K562 (cell line): ENCODE results near the gene ACTR3C. TPM values are rescaled to one million over a fixed set of nuclear protein-coding genes. Genes with fewer than 3 reads are reported as not detected.

Experiments used
- ATAC-seq: fragments of 200-7000 bp; cut with Tn5 transposase; 3 replicates; pipeline ENCODE4 v1.9.1; 2020; ENCODE audit warnings: moderate library complexity
- BruUV-seq: library from RNA; stranded (reverse); fragments of 400-500 nt; replicated peaks from 2 replicates; lab custom pipeline; 2021; lab: Mats Ljungman, UMichigan
- CTCF ChIA-PET: fragments of 300-600 bp; formaldehyde crosslinking; extraction: SDS; loops from one replicate; lab custom pipeline; 2021; ENCODE audit warnings: low intra/inter-chr PET ratio; lab: Yijun Ruan, JAX
- POLR2A ChIA-PET: fragments of 300-600, 350-650 bp; sonication (Branson Sonifier 250); formaldehyde crosslinking; extraction: SDS; loops from one replicate; lab custom pipeline; 2021; ENCODE audit warnings: antibody characterized with exemption, inconsistent platforms; lab: Yijun Ruan, JAX
- DNase-seq, 4 experiments: peaks; one replicate each; pipeline versions ENCODE4 v3.0.0 to v3.0.0-alpha.2; 2011 to 2018; ENCODE audit warnings: low spot score in 3 of 4, mixed read lengths in 3 of 4; ENCODE audit errors: extremely low read depth in 1 of 4
- FAIRE-seq: peaks from 2 replicates; lab custom pipeline; 2011; peaks lifted over from hg19 to GRCh38; lab: Jason Lieb, UNC
- H2AFZ ChIP-seq: 2 replicates; pipeline ENCODE4 v1.6.0; 2011; ENCODE audit warnings: low read depth, low read length, control low read depth, inconsistent platforms
- H3K27ac ChIP-seq: fragments of 200-600 bp; 3 replicates; pipeline ENCODE4 v1.8.0; 2011; ENCODE audit warnings: low read depth, mild to moderate bottlenecking, control low read depth, inconsistent platforms, low read length, moderate library complexity, mixed read lengths; ENCODE audit errors: extremely low read depth
- H3K27me3 ChIP-seq, 2 experiments: fragments of 300-600 bp in 1 of 2; 2 replicates in 1 of 2; 3 replicates in 1 of 2; pipeline versions ENCODE4 v1.6.0 to v1.8.0; 2011; ENCODE audit warnings: inconsistent platforms in 2 of 2, low read length in 2 of 2, mild to moderate bottlenecking in 1 of 2, mixed read lengths in 1 of 2, moderate library complexity in 1 of 2; ENCODE audit not compliant: control insufficient read depth in 2 of 2, insufficient read depth in 2 of 2
- H3K36me3 ChIP-seq: fragments of 300-600 bp; 3 replicates; pipeline ENCODE4 v1.8.0; 2011; ENCODE audit warnings: mild to moderate bottlenecking, low read length, inconsistent platforms; ENCODE audit not compliant: control insufficient read depth, insufficient read depth
- H3K4me1 ChIP-seq, 2 experiments: fragments of 200-600 bp in 1 of 2; replicated peaks in 1 of 2; 2 replicates in 1 of 2; 3 replicates in 1 of 2; pipeline versions ENCODE4 v1.5.1 to v1.8.0; 2011; ENCODE audit warnings: inconsistent platforms in 2 of 2, low read length in 2 of 2, mild to moderate bottlenecking in 1 of 2, mixed read lengths in 1 of 2, moderate library complexity in 1 of 2; ENCODE audit not compliant: control insufficient read depth in 2 of 2, insufficient read depth in 2 of 2
- H3K4me2 ChIP-seq: 2 replicates; pipeline ENCODE4 v1.6.1; 2011; ENCODE audit warnings: low read length, control low read depth, inconsistent platforms, mixed read lengths; ENCODE audit not compliant: insufficient read depth
- H3K4me3 ChIP-seq: fragments of 200-600 bp; sonication (generic), shearing (Covaris generic); 2 replicates; pipeline ENCODE4 v1.5.1; 2016; ENCODE audit warnings: control low read depth, inconsistent platforms
- H3K79me2 ChIP-seq: fragments of 200-600 bp; 3 replicates; pipeline ENCODE4 v1.8.0; 2011; ENCODE audit warnings: low read length, inconsistent platforms; ENCODE audit not compliant: control insufficient read depth, insufficient read depth
- H3K9ac ChIP-seq, 2 experiments: 2 replicates each; pipeline versions ENCODE4 v1.6.0 to v1.6.1; 2011; ENCODE audit warnings: low read depth in 2 of 2, low read length in 2 of 2, control low read depth in 1 of 2, inconsistent platforms in 1 of 2, mild to moderate bottlenecking in 1 of 2, mixed read lengths in 1 of 2; ENCODE audit not compliant: insufficient read depth in 1 of 2
- H3K9me1 ChIP-seq: one replicate; pipeline ENCODE4 v1.6.0; 2011; ENCODE audit warnings: inconsistent platforms, mild to moderate bottlenecking, low read length, moderate library complexity; ENCODE audit not compliant: control insufficient read depth, insufficient read depth
- H3K9me3 ChIP-seq: replicated peaks from 2 replicates; pipeline ENCODE4 v1.5.1; 2011; ENCODE audit warnings: low read depth, low read length, inconsistent platforms; ENCODE audit not compliant: control insufficient read depth, insufficient read depth
- H4K20me1 ChIP-seq: replicated peaks from 2 replicates; pipeline ENCODE4 v1.6.1; 2011; ENCODE audit warnings: low read length, inconsistent platforms, mixed read lengths; ENCODE audit not compliant: control insufficient read depth, insufficient read depth
- ATF4 ChIP-seq: fragments of 450-650 bp; formaldehyde crosslinking; IDR thresholded peaks from 2 replicates; pipeline ENCODE4 v1.4.0; 2022; ENCODE audit warnings: mild to moderate bottlenecking, moderate library complexity
- CEBPG ChIP-seq, 3 experiments: fragments of 200-800 bp in 1 of 3; sonication (Bioruptor generic) in 1 of 3; sonication (generic) in 1 of 3; formaldehyde crosslinking in 1 of 3; IDR thresholded peaks in 2 of 3; conservative IDR thresholded peaks in 1 of 3; 2 replicates each; pipeline versions ENCODE4 v1.6.1 to v1.8.0; 2016 to 2022; ENCODE audit warnings: missing compliant biosample characterization in 2 of 3, missing genetic modification characterization in 2 of 3, mild to moderate bottlenecking in 1 of 3, missing genetic modification reagents in 1 of 3
- CTCF ChIP-seq, 3 experiments: IDR thresholded peaks in 2 of 3; conservative IDR thresholded peaks in 1 of 3; 2 replicates each; pipeline ENCODE4 v1.5.1; 2011 to 2012; ENCODE audit warnings: low read length in 3 of 3, mild to moderate bottlenecking in 3 of 3, control low read depth in 2 of 3, improper control_type of control experiment in 1 of 3, inconsistent platforms in 1 of 3, low read depth in 1 of 3, mixed read lengths in 1 of 3, moderate library complexity in 1 of 3; ENCODE audit not compliant: insufficient read depth in 2 of 3
- GABPA ChIP-seq: fragments of 200-800 bp; sonication (Bioruptor generic); conservative IDR thresholded peaks from 2 replicates; pipeline ENCODE4 v1.6.1; 2016; ENCODE audit warnings: low read depth, missing genetic modification characterization, missing compliant biosample characterization
- GTF2B ChIP-seq: IDR thresholded peaks from 2 replicates; pipeline ENCODE4 v1.6.1; 2011; ENCODE audit not compliant: insufficient read length; ENCODE audit errors: extremely low read depth
- HMBOX1 ChIP-seq: sonication (generic); IDR thresholded peaks from 2 replicates; pipeline ENCODE4 v1.6.1; 2016
- KDM4B ChIP-seq, 2 experiments: fragments of 450-650 bp in 1 of 2; sonication (generic) in 1 of 2; IDR thresholded peaks; 2 replicates each; pipeline ENCODE4 v1.6.1; 2016 to 2017; ENCODE audit warnings: borderline replicate concordance in 2 of 2, antibody characterized with exemption in 1 of 2, low read depth in 1 of 2, mild to moderate bottlenecking in 1 of 2
- KLF6 ChIP-seq: fragments of 250-450 bp; sonication (Bioruptor Pico); IDR thresholded peaks from 2 replicates; pipeline ENCODE4 v1.4.0; 2020; ENCODE audit warnings: mild to moderate bottlenecking, moderate library complexity, borderline replicate concordance
- LARP7 ChIP-seq: fragments of 450-650 bp; IDR thresholded peaks from 2 replicates; pipeline ENCODE4 v1.6.1; 2016
- MAZ ChIP-seq, 2 experiments: fragments of 450-650 bp in 1 of 2; sonication (generic) in 1 of 2; formaldehyde crosslinking; IDR thresholded peaks in 1 of 2; conservative IDR thresholded peaks in 1 of 2; 2 replicates each; pipeline versions ENCODE4 v1.4.0 to v1.5.0; 2020; ENCODE audit warnings: mild to moderate bottlenecking in 1 of 2, missing genetic modification reagents in 1 of 2
- PRMT5 ChIP-seq: sonication (generic); formaldehyde crosslinking; IDR thresholded peaks from 2 replicates; pipeline ENCODE4 v1.5.0; 2020; ENCODE audit warnings: missing genetic modification reagents
- SP2 ChIP-seq: IDR thresholded peaks from 2 replicates; pipeline ENCODE4 v1.6.1; 2011; ENCODE audit warnings: mild to moderate bottlenecking, low read depth, low read length, moderate library complexity; ENCODE audit not compliant: poor library complexity, severe bottlenecking; ENCODE audit errors: extremely low read depth
- TOE1 ChIP-seq, 2 experiments: fragments of 450-650 bp in 1 of 2; sonication (generic) in 1 of 2; formaldehyde crosslinking in 1 of 2; IDR thresholded peaks; 2 replicates each; pipeline versions ENCODE4 v1.7.1 to v1.8.0; 2016 to 2022; ENCODE audit warnings: borderline replicate concordance in 2 of 2, mild to moderate bottlenecking in 2 of 2, antibody characterized with exemption in 1 of 2, inconsistent platforms in 1 of 2, low read depth in 1 of 2, missing genetic modification reagents in 1 of 2, moderate library complexity in 1 of 2
- ZFP30 ChIP-seq: fragments of 250-450 bp; sonication (Bioruptor Pico); IDR thresholded peaks from 2 replicates; pipeline ENCODE4 v1.8.0; 2022; ENCODE audit warnings: moderate library complexity, mild to moderate bottlenecking, inconsistent platforms, borderline replicate concordance
- ZNF3 ChIP-seq: fragments of 250-450 bp; sonication (Bioruptor Pico); IDR thresholded peaks from 2 replicates; pipeline ENCODE4 v1.5.0; 2021; ENCODE audit warnings: mild to moderate bottlenecking, moderate library complexity
- WGBS: fragments of 100-300 bp; shearing (Covaris generic); methylation state at CpG from one replicate; pipeline ENCODE4 v1.1.6; 2016; ENCODE audit warnings: low coverage, mixed read lengths; ENCODE audit not compliant: insufficient coverage; ENCODE audit errors: missing lambda C conversion rate; 5-methylcytosine and 5-hydroxymethylcytosine counted together
- in situ Hi-C: fragments of 300-500 bp; cut with MboI; formaldehyde crosslinking; loops from 4 replicates; pipeline ENCODE4 v1.15.0; 2018; ENCODE audit warnings: inconsistent platforms, mixed read lengths
- intact Hi-C: fragments of 100-400 bp; cut with micrococcal nuclease; formaldehyde crosslinking; loops from 2 replicates; pipeline ENCODE4 v1.14.2; 2022
- polyA plus RNA-seq, 8 experiments: library from polyadenylated mRNA; depleted of rRNA in 4 of 8; stranded (reverse) in 5 of 8; unstranded in 3 of 8; fragments of >200 nt; fragmentation: Nextera tagmentation in 2 of 8; fragmentation: Illumina TruSeq in 1 of 8; extraction: Ambion mirVana in 2 of 8; extraction: Trizol in 1 of 8; gene quantifications; 2 replicates each; pipeline versions ENCODE4 v1.2.1 to v1.2.3, GENCODE V29; 2011 to 2014; ENCODE audit warnings: inconsistent platforms in 1 of 8, missing spikeins in 1 of 8
- total RNA-seq, 7 experiments: library from RNA; depleted of rRNA in 6 of 7; stranded (reverse); fragments of >200 nt in 6 of 7; fragmentation: Illumina TruSeq in 2 of 7; extraction: Trizol in 2 of 7; gene quantifications; 2 replicates each; pipeline versions ENCODE4 v1.2.1 to v1.2.3, GENCODE V29; 2011 to 2021; ENCODE audit warnings: low replicate concordance in 1 of 7

The ACTR3C gene
- total and polyA plus RNA-seq, 9 of the 15 experiments (the other 6 are each of a cell fraction or from before 2014, with no cell fraction given) = 9.0 to 35.4 (median 13.3) TPM

- WGBS = 14% methylated on average over 1 of the region's 1 CpG
- Histone ChIP-seq H3K4me3 (no peak overlapping the region), H4K20me1 (no peaks in the 10 kb centered on the region), H3K4me1 (peaks cover 30 to 34% of the 10 kb centered on the region in 2 experiments; a peak in 4 of 5 replicates), H3K27me3 (no peaks in the 10 kb centered on the region; a peak in 1 of 5 replicates), H3K79me2 (no peaks in the 10 kb centered on the region), H2AFZ (peak overlapping the region; percentile 87), H3K4me2 (peak overlapping the region; percentile 22; the same call in 1 of the 2 replicates), H3K27ac (peak overlapping the region; percentile 11; the same call in 1 of the 3 replicates), H3K9me1 (peaks cover 5% of the 10 kb centered on the region), H3K9me3 (no peaks in the 10 kb centered on the region), H3K36me3 (no peaks in the 10 kb centered on the region), H3K9ac (0 out of 4 replicates have a peak overlapping the region, but pooled peaks of 1 of the 2 experiments have one; percentile 2)
- in situ Hi-C loops (no loop called here), intact Hi-C loops (loop anchor here (1.0 to 10.0 kb wide), 5 partner anchors 23 to 399 kb away; partner anchors contain the start of gene ZNF775)
- FAIRE-seq = no peak
- BruUV-seq = no TSS peak
- DNase-seq = no peak
- ATAC-seq = no peak
- CTCF ChIA-PET = interaction anchor here (1.6 kb wide), 1 partner anchor 65 kb away, joined by 16 read pairs; no protein-coding TSS in a partner anchor
- POLR2A ChIA-PET = interaction anchor here (0.8 to 2.8 kb wide), 8 partner anchors 9 to 66 kb away, joined by 3 to 12 read pairs (median 5); partner anchors contain the start of gene REPIN1
- no peak for TF ChIP-seq ZFP30 (CRISPR knock-in tag)
- no peak for TF ChIP-seq KDM4B (IDR thresholded peaks at IDR 0.05; ENCODE audit: borderline replicate concordance in 2 of 2, low read depth in 1 of 2)
- TF ChIP-seq HMBOX1 = no peak
- no peak for TF ChIP-seq SP2
- TF ChIP-seq MAZ (CRISPR knock-in tag; conservative IDR thresholded peaks at IDR 0.05 in 1 of 2, IDR thresholded peaks at IDR 0.05 in 1 of 2) = peak in 1 of 2 experiments; percentile 33; a peak in 1 of 4 replicates
- TF ChIP-seq GTF2B = no peak
- no peak for TF ChIP-seq CTCF (IDR thresholded peaks at IDR 0.05 in 2 of 3, conservative IDR thresholded peaks at IDR 0.05 in 1 of 3; ENCODE audit: insufficient read depth in 2 of 3, low read depth in 1 of 3, low read length in 3 of 3)
- TF ChIP-seq LARP7 = no peak
- TF ChIP-seq TOE1 (IDR thresholded peaks at IDR 0.05; ENCODE audit: borderline replicate concordance) = no peak
- TF ChIP-seq TOE1 (CRISPR knock-in tag; IDR thresholded peaks at IDR 0.05; ENCODE audit: borderline replicate concordance, low read depth) = no peak
- no peak for TF ChIP-seq ZNF3 (CRISPR knock-in tag)
- TF ChIP-seq CEBPG (CRISPR knock-in tag; IDR thresholded peaks at IDR 0.05) = no peak
- TF ChIP-seq CEBPG (tag; conservative IDR thresholded peaks at IDR 0.05 in 1 of 2, IDR thresholded peaks at IDR 0.05 in 1 of 2) = no peak
- 0 out of 2 replicates have a peak, but pooled peaks have one; percentile 61 for TF ChIP-seq KLF6 (CRISPR knock-in tag)
- TF ChIP-seq PRMT5 (CRISPR knock-in tag) = no peak
- peak; percentile 67 for TF ChIP-seq ATF4 (CRISPR knock-in tag)
- TF ChIP-seq GABPA = no peak
These were observed 32.3 kb upstream of the ACTR3C start for GRCh38 chr7:150355666-150356059.
